NCI-H2171 (cell line): ENCODE measurements around the gene SPATA31D1.

Experiments
- DNase-seq: peaks from one replicate; lab custom pipeline; 2025; lab: John Stamatoyannopoulos, UW

SPATA31D1 gene

DNA sequence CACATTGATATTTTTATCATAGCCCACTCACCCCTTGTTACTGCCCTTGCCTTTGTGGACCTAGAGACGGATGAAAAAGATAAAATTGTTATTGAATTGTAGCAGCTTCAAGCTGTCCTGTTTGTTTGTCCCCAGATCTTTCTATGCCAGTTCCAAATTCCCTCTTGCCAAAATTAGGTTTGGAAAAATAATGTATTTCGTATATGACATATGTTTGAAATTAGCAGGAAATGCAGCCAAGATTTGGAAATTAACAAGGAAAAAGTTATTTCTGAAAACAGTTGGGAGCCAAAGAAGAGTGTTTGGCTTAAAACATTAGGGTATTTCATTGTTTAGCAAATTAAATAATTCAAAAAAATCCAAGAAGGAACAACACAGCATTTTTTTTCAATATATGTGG is 33.5 kb downstream of the SPATA31D1 start:
- no peak for DNase-seq

- no peak for DNase-seq
These were observed 36.3 kb downstream of the SPATA31D1 start for GRCh38 chr9:82024908-82025307.

DNA sequence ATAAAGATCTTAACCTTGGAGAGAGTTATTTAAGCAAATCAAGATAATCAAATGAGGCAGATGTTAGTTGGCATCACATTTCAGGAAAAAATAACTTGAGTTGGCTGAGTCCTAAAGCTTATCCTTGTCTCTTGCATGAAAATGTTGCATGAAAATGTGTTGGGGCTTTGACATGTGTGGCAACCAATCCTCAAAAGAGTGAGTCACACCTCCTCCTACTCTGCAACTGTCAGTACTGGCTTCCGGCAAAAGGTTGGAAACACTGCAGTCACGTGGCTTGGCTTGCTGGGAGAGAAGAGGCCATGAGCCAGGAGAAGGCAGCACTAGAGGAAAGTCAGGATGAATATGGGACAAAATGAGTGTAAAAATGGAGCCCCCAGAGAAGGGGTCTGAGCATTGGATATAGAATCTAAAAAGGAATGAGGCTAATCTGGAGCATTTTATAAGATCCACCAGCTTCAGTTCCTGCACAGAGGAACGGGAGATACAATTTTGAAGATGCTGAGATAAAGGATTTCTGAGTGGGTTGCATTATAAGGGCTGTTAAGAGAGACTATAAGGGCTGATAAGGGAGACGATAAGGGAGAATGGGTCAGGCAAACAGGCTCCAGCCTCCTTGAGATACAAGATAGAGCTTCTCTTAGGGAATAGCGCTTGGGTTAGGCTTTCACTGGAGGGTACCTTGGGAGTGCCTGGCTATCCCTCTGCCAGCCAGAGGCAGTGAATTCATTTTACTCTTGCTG is 43.1 kb downstream of the SPATA31D1 start:
- DNase-seq = peak; percentile 74

GRCh38 chr9:82034956-82035731 is 46.6 kb downstream of the SPATA31D1 start:
- no peak for DNase-seq

DNA sequence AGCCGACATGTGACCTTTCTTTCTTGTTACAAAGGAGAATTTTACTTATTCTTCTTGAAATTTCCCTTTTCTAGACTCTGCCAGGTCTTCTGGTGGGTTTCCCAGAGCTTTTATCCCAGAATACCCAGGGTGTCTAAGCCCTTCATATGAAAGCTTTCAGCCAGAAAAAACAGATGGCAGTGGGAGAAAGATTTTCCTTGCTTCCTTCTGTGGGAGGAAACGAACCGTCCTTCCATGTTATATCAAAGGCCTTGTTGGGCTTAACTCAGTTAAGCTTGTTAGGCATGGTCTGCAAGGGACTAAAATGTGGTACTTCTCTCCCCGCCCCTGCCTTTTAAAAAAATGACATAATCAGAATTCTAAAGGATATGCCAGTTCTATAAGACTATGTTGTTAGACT is 47.5 kb downstream of the SPATA31D1 start:
- peak; percentile 19 for DNase-seq

- DNase-seq = no peak
These were observed 48.6 kb downstream of the SPATA31D1 start for GRCh38 chr9:82037126-82037525.

DNA sequence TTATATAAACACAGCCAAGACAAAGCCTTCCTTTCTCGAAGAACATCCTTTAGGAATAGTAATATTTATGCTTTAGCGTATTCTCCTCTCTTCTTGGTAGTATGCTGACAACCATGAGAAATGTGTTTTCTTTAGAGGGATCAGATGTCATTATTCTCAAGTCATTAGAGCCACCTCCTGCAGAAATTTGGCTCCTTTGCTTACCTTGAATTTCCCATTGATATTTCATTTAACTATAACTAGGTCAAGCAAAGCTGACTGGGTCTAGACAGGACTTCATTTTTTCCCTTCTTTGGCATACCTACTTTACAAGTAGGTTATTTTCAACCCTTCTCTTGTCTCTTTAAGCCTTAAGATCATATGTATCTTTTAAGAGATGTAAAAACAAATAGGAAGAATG is 50.3 kb downstream of the SPATA31D1 start:
- no peak for DNase-seq
